T-cell (primary cell): ENCODE measurements around the gene CFAP74. TPM values are rescaled to one million over a fixed set of nuclear protein-coding genes. Genes with fewer than 3 reads are reported as not detected.

Experiments used
- ATAC-seq, 4 experiments: fragments of 200-7000 bp in 3 of 4; fragments of 150-1000 bp in 1 of 4; cut with Tn5 transposase; replicated peaks in 1 of 4; 1 replicate in 3 of 4; 2 replicates in 1 of 4; pipeline ENCODE4 v1.10.0; 2021; ENCODE audit warnings: moderate library complexity in 3 of 4, mild to moderate bottlenecking in 2 of 4, moderate number of reproducible peaks in 1 of 4
- CTCF ChIA-PET, 2 donors: fragments of 300-600 bp; sonication (Branson Sonifier 250); formaldehyde crosslinking; loops; one replicate each; lab custom pipeline; 2022; ENCODE audit warnings: antibody characterized with exemption in 2 of 2; lab: Charles Lee
- POLR2A ChIA-PET, 2 donors: fragments of 300-600 bp; sonication (Branson Sonifier 250); formaldehyde crosslinking; loops; one replicate each; lab custom pipeline; 2022; ENCODE audit warnings: antibody characterized with exemption in 2 of 2; lab: Charles Lee
- DNase-seq, 35 experiments: peaks; one replicate each; pipeline versions ENCODE4 v3.0.0 to v3.0.0-alpha.2; 2013 to 2023
- H3K27ac ChIP-seq: one replicate; pipeline ENCODE4 v1.5.1; 2013; ENCODE audit warnings: low read length
- H3K27me3 ChIP-seq, 2 experiments: replicated peaks in 1 of 2; 1 replicate in 1 of 2; 2 replicates in 1 of 2; pipeline versions ENCODE4 v1.6.1 to v1.7.0; 2013; ENCODE audit warnings: low read length in 1 of 2, mixed read lengths in 1 of 2; ENCODE audit not compliant: control insufficient read depth in 2 of 2, insufficient read depth in 2 of 2; ENCODE audit errors: extremely low read depth in 1 of 2
- H3K36me3 ChIP-seq, 2 donors: 1 replicate in 1 of 2; 2 replicates in 1 of 2; pipeline versions ENCODE4 v1.6.1 to v1.7.0; 2013; ENCODE audit warnings: low read length in 1 of 2; ENCODE audit not compliant: control insufficient read depth in 2 of 2, insufficient read depth in 1 of 2; ENCODE audit errors: extremely low read depth in 1 of 2
- H3K4me1 ChIP-seq, 2 experiments: 1 replicate in 1 of 2; 2 replicates in 1 of 2; pipeline versions ENCODE4 v1.6.1 to v1.7.0; 2013; ENCODE audit warnings: low read length in 2 of 2, mixed read lengths in 1 of 2; ENCODE audit not compliant: insufficient read depth in 2 of 2, control insufficient read depth in 1 of 2; ENCODE audit errors: extremely low read depth in 1 of 2
- H3K4me3 ChIP-seq, 2 donors: 1 replicate in 1 of 2; 2 replicates in 1 of 2; pipeline versions ENCODE4 v1.5.1 to v1.7.0; 2013; ENCODE audit warnings: mild to moderate bottlenecking in 2 of 2, low read length in 1 of 2, moderate library complexity in 1 of 2; ENCODE audit not compliant: control insufficient read depth in 1 of 2; ENCODE audit errors: extremely low read depth in 1 of 2
- H3K9me3 ChIP-seq: 2 replicates; pipeline ENCODE4 v1.7.0; 2013
- H3K27ac Mint-ChIP-seq, 2 donors: one replicate each; pipeline ENCODE4 v1.8.0; 2020 to 2021; ENCODE audit warnings: mild to moderate bottlenecking in 2 of 2, mixed read lengths in 2 of 2
- H3K27me3 Mint-ChIP-seq, 2 donors: one replicate each; pipeline ENCODE4 v1.8.0; 2021 to 2022; ENCODE audit warnings: mixed read lengths in 2 of 2
- H3K36me3 Mint-ChIP-seq: one replicate; pipeline ENCODE4 v1.8.0; 2021; ENCODE audit warnings: mixed read lengths
- H3K4me1 Mint-ChIP-seq, 3 donors: one replicate each; pipeline ENCODE4 v1.8.0; 2020 to 2022; ENCODE audit warnings: mixed read lengths in 3 of 3, mild to moderate bottlenecking in 1 of 3
- H3K4me3 Mint-ChIP-seq, 3 donors: one replicate each; pipeline ENCODE4 v1.8.0; 2020 to 2022; ENCODE audit warnings: mild to moderate bottlenecking in 3 of 3, mixed read lengths in 3 of 3, moderate library complexity in 3 of 3
- H3K9me3 Mint-ChIP-seq, 3 donors: one replicate each; pipeline ENCODE4 v1.8.0; 2020 to 2022; ENCODE audit warnings: mixed read lengths in 3 of 3
- WGBS: methylation state at CpG from one replicate; pipeline ENCODE4 v1.1.5; 2013; ENCODE audit warnings: missing lambda C conversion rate; ENCODE audit not compliant: insufficient coverage; 5-methylcytosine and 5-hydroxymethylcytosine counted together
- total RNA-seq, 35 experiments: library from RNA in 6 of 35; stranded (reverse) in 6 of 35; fragments of 120-200 nt in 1 of 35; gene quantifications; one replicate each; pipeline versions ENCODE4 v1.2.1 to v1.2.4 and lab custom pipeline; 2013 to 2026

CFAP74 gene
- total RNA-seq, 5 donors from 2014 or later (not counting 1 experiment from before 2014, with no cell fraction given): not detected

- H3K4me3 Mint-ChIP-seq: no peak overlapping the region
- no peak for DNase-seq
- ATAC-seq: no peak
- no peaks in the 10 kb centered on the region for H3K9me3 Mint-ChIP-seq
- no peak overlapping the region for H3K27ac Mint-ChIP-seq
- Histone ChIP-seq H3K4me3 (no peak overlapping the region), H3K4me1 (peaks cover 0 to 14% of the 10 kb centered on the region in 2 experiments), H3K36me3 (no peaks in the 10 kb centered on the region), H3K9me3 (no peaks in the 10 kb centered on the region), H3K27me3 (peaks cover 0 to 63% of the 10 kb centered on the region in 2 experiments), H3K27ac (no peak overlapping the region)
- H3K27me3 Mint-ChIP-seq: peaks cover 0 to 16% of the 10 kb centered on the region in 2 donors
- WGBS: 92% methylated on average over 45 of the region's 46 CpGs
- H3K36me3 Mint-ChIP-seq: no peaks in the 10 kb centered on the region
- ChIA-PET CTCF (no interaction called here), POLR2A (no interaction called here)
- H3K4me1 Mint-ChIP-seq: peaks cover 0 to 5% (median 4%) of the 10 kb centered on the region in 3 donors
Observed at GRCh38 chr1:2027961-2028583, 24.5 kb upstream of the CFAP74 start.

- WGBS: 56% methylated on average over 32 of the region's 39 CpGs
- Histone ChIP-seq H3K27ac (no peak overlapping the region), H3K9me3 (no peaks in the 10 kb centered on the region), H3K4me1 (peaks cover 0 to 15% of the 10 kb centered on the region in 2 experiments), H3K4me3 (peak overlapping the region; percentile 17 to 23), H3K36me3 (no peaks in the 10 kb centered on the region), H3K27me3 (peaks cover 0 to 71% of the 10 kb centered on the region in 2 experiments)
- Mint-ChIP-seq H3K4me1 (peaks cover 5 to 8% (median 5%) of the 10 kb centered on the region in 3 donors), H3K4me3 (peak overlapping the region; percentile 6 to 57 (median 24)), H3K36me3 (no peaks in the 10 kb centered on the region), H3K9me3 (no peaks in the 10 kb centered on the region), H3K27me3 (peaks cover 18 to 40% of the 10 kb centered on the region in 2 donors), H3K27ac (no peak overlapping the region)
- peak in 10 of 35 experiments; percentile 4 to 36 (median 25) for DNase-seq
- peak in 3 of 4 experiments; percentile 44 to 78 (median 73) for ATAC-seq
- ChIA-PET POLR2A (no interaction called here), CTCF (no interaction called here)
Observed at GRCh38 chr1:2025491-2025981, 21.9 kb upstream of the CFAP74 start.

DNA sequence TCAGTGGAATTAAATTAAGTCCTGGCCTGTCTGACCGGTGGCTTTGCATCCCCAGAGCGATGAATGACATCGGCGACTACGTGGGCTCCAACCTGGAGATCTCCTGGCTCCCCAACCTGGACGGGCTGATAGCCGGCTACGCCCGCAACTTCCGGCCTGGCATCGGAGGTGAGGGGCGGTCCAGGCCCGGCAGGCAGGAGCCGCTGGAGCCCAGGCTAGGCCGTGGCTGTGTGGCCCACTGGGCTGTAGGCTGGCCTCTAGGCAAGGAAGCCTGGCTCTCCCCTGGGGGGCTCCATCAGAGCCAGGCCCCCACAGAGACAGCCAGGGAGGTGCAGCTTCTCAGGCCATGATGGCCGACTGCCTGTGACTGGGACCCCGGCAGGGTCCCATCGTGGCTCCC is 21.3 kb upstream of the CFAP74 start:
- DNase-seq (no peak), ATAC-seq (no peak)
- peaks cover 22 to 44% of the 10 kb centered on the region in 2 donors for H3K27me3 Mint-ChIP-seq
- no peak overlapping the region for H3K4me3 Mint-ChIP-seq
- WGBS: 89% methylated on average over 18 of the region's 18 CpGs
- H3K27ac ChIP-seq: no peak overlapping the region
- peaks cover 0 to 21% of the 10 kb centered on the region in 2 experiments for H3K4me1 ChIP-seq
- no peak overlapping the region for H3K27ac Mint-ChIP-seq
- no peaks in the 10 kb centered on the region for H3K36me3 ChIP-seq
- ChIA-PET POLR2A (no interaction called here), CTCF (no interaction called here)
- no peaks in the 10 kb centered on the region for H3K9me3 Mint-ChIP-seq
- H3K4me1 Mint-ChIP-seq: peaks cover 5 to 8% (median 5%) of the 10 kb centered on the region in 3 donors
- no peaks in the 10 kb centered on the region for H3K36me3 Mint-ChIP-seq
- peaks cover 0 to 71% of the 10 kb centered on the region in 2 experiments for H3K27me3 ChIP-seq
- H3K4me3 ChIP-seq: no peak overlapping the region
- H3K9me3 ChIP-seq: no peaks in the 10 kb centered on the region

GRCh38 chr1:2024451-2024850 is 20.9 kb upstream of the CFAP74 start:
- WGBS: 85% methylated on average over 6 of the region's 10 CpGs
- ATAC-seq (no peak), DNase-seq (no peak)
- Mint-ChIP-seq H3K27ac (no peak overlapping the region), H3K36me3 (no peaks in the 10 kb centered on the region), H3K4me3 (no peak overlapping the region), H3K4me1 (peaks cover 5 to 10% (median 6%) of the 10 kb centered on the region in 3 donors), H3K9me3 (no peaks in the 10 kb centered on the region), H3K27me3 (peaks cover 24 to 46% of the 10 kb centered on the region in 2 donors)
- Histone ChIP-seq H3K27ac (no peak overlapping the region), H3K36me3 (no peaks in the 10 kb centered on the region), H3K9me3 (no peaks in the 10 kb centered on the region), H3K27me3 (peaks cover 0 to 72% of the 10 kb centered on the region in 2 experiments), H3K4me3 (no peak overlapping the region), H3K4me1 (peaks cover 0 to 25% of the 10 kb centered on the region in 2 experiments)
- ChIA-PET POLR2A (no interaction called here), CTCF (no interaction called here)

DNA sequence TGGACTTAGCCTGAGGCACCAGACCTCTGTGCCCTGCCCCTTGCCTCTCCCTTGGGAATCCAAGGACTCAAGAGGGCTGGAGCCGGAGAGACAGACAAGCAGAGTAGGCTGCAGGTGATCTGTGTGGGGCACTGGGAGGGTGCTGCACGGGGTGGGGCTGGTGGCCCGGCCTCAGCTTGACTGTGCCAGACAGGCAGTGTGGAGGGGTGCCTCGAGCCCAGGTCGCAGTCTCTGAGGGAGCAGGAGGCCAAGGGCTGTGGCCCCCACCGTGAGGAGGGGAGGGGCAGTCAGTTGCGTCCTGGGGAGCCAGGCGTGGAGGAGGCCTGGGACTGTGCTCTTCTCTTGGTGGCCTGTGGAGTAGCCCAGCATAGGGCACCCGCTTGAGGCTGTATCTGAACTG is 19.6 kb upstream of the CFAP74 start:
- Histone ChIP-seq H3K4me3 (no peak overlapping the region), H3K27ac (no peak overlapping the region), H3K9me3 (no peaks in the 10 kb centered on the region), H3K4me1 (peaks cover 0 to 32% of the 10 kb centered on the region in 2 experiments), H3K36me3 (no peaks in the 10 kb centered on the region), H3K27me3 (peaks cover 1 to 76% of the 10 kb centered on the region in 2 experiments)
- Mint-ChIP-seq H3K4me1 (peaks cover 8 to 14% (median 10%) of the 10 kb centered on the region in 3 donors), H3K36me3 (no peaks in the 10 kb centered on the region), H3K27me3 (peaks cover 29 to 51% of the 10 kb centered on the region in 2 donors), H3K27ac (no peak overlapping the region), H3K9me3 (no peaks in the 10 kb centered on the region), H3K4me3 (no peak overlapping the region)
- POLR2A ChIA-PET: interaction anchor here in 1 of 2 donors (0.6 kb wide), 1 partner anchor 28 kb away, joined by 3 read pairs; no protein-coding TSS in a partner anchor
- no peak for DNase-seq
- CTCF ChIA-PET: no interaction called here
- ATAC-seq: no peak
- 78% methylated on average over 8 of the region's 9 CpGs for WGBS

GRCh38 chr1:2022063-2022770 is 18.6 kb upstream of the CFAP74 start:
- ChIA-PET CTCF (no interaction called here), POLR2A (no interaction called here)
- H3K27me3 ChIP-seq: peaks cover 2 to 81% of the 10 kb centered on the region in 2 experiments
- no peak overlapping the region for H3K4me3 Mint-ChIP-seq
- no peaks in the 10 kb centered on the region for H3K36me3 ChIP-seq
- H3K4me3 ChIP-seq: no peak overlapping the region
- no peak overlapping the region for H3K27ac Mint-ChIP-seq
- WGBS: 79% methylated on average over 13 of the region's 21 CpGs
- no peak for ATAC-seq
- H3K4me1 Mint-ChIP-seq: peaks cover 10 to 20% (median 11%) of the 10 kb centered on the region in 3 donors
- DNase-seq: no peak
- peaks cover 37 to 61% of the 10 kb centered on the region in 2 donors for H3K27me3 Mint-ChIP-seq
- H3K36me3 Mint-ChIP-seq: no peaks in the 10 kb centered on the region
- H3K4me1 ChIP-seq: peaks cover 0 to 32% of the 10 kb centered on the region in 2 experiments
- no peaks in the 10 kb centered on the region for H3K9me3 ChIP-seq
- H3K27ac ChIP-seq: no peak overlapping the region
- no peaks in the 10 kb centered on the region for H3K9me3 Mint-ChIP-seq
